ENCODE data around the gene SPRR2B. TPM values are rescaled to one million over a fixed set of nuclear protein-coding genes. Genes with fewer than 3 reads are reported as not detected.
"Not testable (repeated sequence)": the region's sequence is repeated elsewhere in the genome, so short reads cannot be mapped to it uniquely, and the experiment has no call there.

SPRR2B gene
- polyA plus RNA-seq (2011; rRNA removed) (not detected in 2 replicates), polyA minus RNA-seq (2011; rRNA and poly(A)+ RNA removed) (not detected in 2 replicates)

GRCh38 chr1:153071511-153071910 is at the start of gene SPRR2B:
TSS of gene SPRR2B (minus strand) at chr1:153071611. CDS start at chr1:153070839, 772 bp downstream.
- Histone ChIP-seq H3K27me3 (ENCODE audit: control insufficient read depth, insufficient read depth, low read length) (no peaks in the 10 kb centered on the region), H3K36me3 (ENCODE audit: control insufficient read depth, insufficient read depth, low read length) (no peaks in the 10 kb centered on the region), H3K4me3 (ENCODE audit: low read depth, low read length) (no peak within 1 kb of the TSS)
- TF ChIP-seq CTCF (IDR thresholded peaks at IDR 0.05; ENCODE audit: insufficient read depth, low read depth, low read length) = no peak
- DNase-seq (ENCODE audit: low read depth) = no peak
- ChIA-PET CTCF (no interaction called here), POLR2A (no interaction called here)

DNA sequence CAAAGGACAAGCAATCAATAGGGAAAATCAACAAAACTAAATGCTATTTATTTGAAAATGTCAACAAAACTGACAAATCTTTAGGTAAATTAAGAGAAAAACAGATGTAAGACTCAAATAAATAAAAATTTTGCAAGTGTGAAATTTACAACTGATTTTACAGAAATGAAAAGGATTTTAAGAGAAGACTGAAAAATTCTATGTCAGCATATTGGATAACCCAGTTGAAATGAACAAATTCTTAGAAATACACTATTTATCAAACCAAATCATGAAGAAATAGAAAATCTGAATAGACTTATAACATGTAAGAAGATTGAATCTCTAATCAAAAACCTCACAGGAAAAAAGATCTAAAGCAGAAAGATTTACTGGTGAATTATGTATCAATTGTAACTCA is 49.5 kb upstream of the SPRR2B start:
- no peaks in the 10 kb centered on the region for H3K27me3 ChIP-seq (ENCODE audit: control insufficient read depth, insufficient read depth, low read length)
- no peak for DNase-seq (ENCODE audit: low read depth)
- no peaks in the 10 kb centered on the region for H3K36me3 ChIP-seq (ENCODE audit: control insufficient read depth, insufficient read depth, low read length)
- TF ChIP-seq CTCF (IDR thresholded peaks at IDR 0.05; ENCODE audit: insufficient read depth, low read depth, low read length) = no peak
- ChIA-PET CTCF (no interaction called here), POLR2A (no interaction called here)
- H3K4me3 ChIP-seq (ENCODE audit: low read depth, low read length) = no peak overlapping the region

DNA sequence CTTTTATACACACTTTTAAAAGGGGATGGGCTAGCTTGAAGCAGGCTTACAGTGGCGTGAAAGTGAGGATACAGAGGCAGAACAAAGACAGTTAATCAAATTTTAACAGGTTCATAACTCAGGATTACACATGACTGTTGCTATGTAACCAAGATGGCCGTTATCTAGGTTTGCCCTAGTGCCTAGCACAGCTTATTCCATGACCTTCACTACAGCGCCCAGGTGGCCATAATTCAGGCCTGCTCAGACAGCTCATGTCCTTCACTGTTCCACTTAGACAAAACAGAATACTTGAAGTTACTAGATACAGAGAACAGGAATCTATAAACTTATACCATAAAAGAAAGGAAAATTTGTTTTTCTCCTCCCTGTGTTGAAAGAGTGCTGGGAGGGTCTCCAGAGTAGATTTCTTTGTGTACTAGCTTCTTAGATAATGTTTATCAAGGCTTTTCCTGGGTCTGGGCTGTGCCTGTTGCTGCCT is 48.1 kb upstream of the SPRR2B start:
- DNase-seq (ENCODE audit: low read depth) = no peak
- Histone ChIP-seq H3K36me3 (ENCODE audit: control insufficient read depth, insufficient read depth, low read length) (no peaks in the 10 kb centered on the region), H3K4me3 (ENCODE audit: low read depth, low read length) (no peak overlapping the region), H3K27me3 (ENCODE audit: control insufficient read depth, insufficient read depth, low read length) (no peaks in the 10 kb centered on the region)
- ChIA-PET POLR2A (no interaction called here), CTCF (no interaction called here)
- no peak for TF ChIP-seq CTCF (IDR thresholded peaks at IDR 0.05; ENCODE audit: insufficient read depth, low read depth, low read length)

GRCh38 chr1:153115264-153115663 is 43.9 kb upstream of the SPRR2B start:
- DNase-seq (ENCODE audit: low read depth); POLR2A ChIA-PET; CTCF ChIA-PET; H3K4me3 ChIP-seq (ENCODE audit: low read depth, low read length); H3K36me3 ChIP-seq (ENCODE audit: control insufficient read depth, insufficient read depth, low read length); H3K27me3 ChIP-seq (ENCODE audit: control insufficient read depth, insufficient read depth, low read length): not testable (repeated sequence)

GRCh38 chr1:153113416-153113815 is 42.0 kb upstream of the SPRR2B start, which contains the start of gene SPRR2F:
TSS of gene SPRR2F (minus strand) at chr1:153113516. CDS start at chr1:153112733, 783 bp downstream.
- H3K4me3 ChIP-seq (ENCODE audit: low read depth, low read length) = no peak within 1 kb of the TSS

DNA sequence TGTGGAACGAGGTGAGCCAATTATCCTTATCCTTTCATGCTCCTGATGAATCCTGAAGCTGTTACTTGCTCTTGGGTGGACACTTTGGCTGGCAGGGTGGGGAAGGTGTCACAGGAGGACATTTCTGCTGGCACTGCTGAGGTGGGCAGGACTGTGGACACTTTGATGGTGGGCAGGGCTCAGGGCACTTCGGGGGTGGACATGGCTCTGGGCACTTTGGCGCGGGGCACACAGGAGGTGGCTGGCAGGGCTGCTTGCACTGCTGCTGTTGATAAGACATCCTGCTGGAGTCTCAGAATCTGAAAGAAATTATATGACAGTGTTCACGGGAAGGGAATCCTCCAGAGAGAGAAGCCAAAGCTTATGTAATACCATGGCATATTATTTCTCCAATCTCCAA is 41.0 kb upstream of the SPRR2B start:
- H3K27me3 ChIP-seq (ENCODE audit: control insufficient read depth, insufficient read depth, low read length); H3K36me3 ChIP-seq (ENCODE audit: control insufficient read depth, insufficient read depth, low read length); DNase-seq (ENCODE audit: low read depth); H3K4me3 ChIP-seq (ENCODE audit: low read depth, low read length); POLR2A ChIA-PET: not testable (repeated sequence)
- CTCF ChIA-PET = interaction anchor here (0.5 kb wide), 1 partner anchor 458 kb away, joined by 4 read pairs; no protein-coding TSS in a partner anchor

More at GRCh38 chr1:153113416-153113815, 42.0 kb upstream of the SPRR2B start, which contains the start of gene SPRR2F:
- Histone ChIP-seq H3K36me3 (ENCODE audit: control insufficient read depth, insufficient read depth, low read length) (no peaks in the 10 kb centered on the region), H3K27me3 (ENCODE audit: control insufficient read depth, insufficient read depth, low read length) (no peaks in the 10 kb centered on the region)
- TF ChIP-seq CTCF (IDR thresholded peaks at IDR 0.05; ENCODE audit: insufficient read depth, low read depth, low read length) = no peak
- DNase-seq (ENCODE audit: low read depth) = no peak
- ChIA-PET CTCF (no interaction called here), POLR2A (no interaction called here)
